Activated T-cell treated with anti-CD3 and anti-CD28 coated beads for 4 hours (primary cell): Measurements from ENCODE around the gene SIK2.
"Not testable (repeated sequence)": the region's sequence is repeated elsewhere in the genome, so short reads cannot be mapped to it uniquely, and the experiment has no call there.

Experiments
- DNase-seq: peaks from one replicate; pipeline ENCODE4 v3.0.0-alpha.2; 2020

SIK2 gene

DNA sequence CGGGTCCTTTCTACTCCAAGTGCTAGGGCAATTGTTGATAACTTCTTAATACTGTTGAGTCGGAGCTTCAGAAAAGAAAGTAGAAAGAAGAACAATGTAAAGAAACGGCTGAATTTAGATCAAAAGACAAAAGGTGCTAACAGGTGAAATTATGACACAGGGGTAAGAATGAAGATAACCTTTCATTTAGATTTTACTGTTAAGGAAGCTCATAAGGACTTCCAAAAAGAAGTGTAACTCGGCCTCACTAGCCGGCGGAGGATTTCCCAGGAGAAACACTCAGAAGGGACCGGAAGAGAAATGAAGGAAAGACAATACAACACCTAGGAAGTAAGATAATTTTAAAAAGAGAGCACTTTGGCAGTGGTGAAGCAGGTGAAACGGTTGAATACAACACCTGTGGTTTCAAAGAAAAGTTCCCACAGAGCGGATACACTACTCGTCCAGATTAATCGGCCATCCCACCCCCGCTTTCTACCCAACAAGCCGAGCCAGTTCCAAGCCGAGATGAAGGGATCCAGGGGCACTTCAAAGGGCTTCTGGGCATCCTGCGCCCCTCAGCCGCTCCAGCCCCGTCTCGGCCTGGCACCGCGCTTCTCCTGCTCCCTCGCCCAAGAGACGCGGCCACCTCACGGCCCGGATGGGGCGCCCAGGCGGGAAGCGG lies 163.2 kb downstream of the SIK2 start:
- no peak for DNase-seq

DNA sequence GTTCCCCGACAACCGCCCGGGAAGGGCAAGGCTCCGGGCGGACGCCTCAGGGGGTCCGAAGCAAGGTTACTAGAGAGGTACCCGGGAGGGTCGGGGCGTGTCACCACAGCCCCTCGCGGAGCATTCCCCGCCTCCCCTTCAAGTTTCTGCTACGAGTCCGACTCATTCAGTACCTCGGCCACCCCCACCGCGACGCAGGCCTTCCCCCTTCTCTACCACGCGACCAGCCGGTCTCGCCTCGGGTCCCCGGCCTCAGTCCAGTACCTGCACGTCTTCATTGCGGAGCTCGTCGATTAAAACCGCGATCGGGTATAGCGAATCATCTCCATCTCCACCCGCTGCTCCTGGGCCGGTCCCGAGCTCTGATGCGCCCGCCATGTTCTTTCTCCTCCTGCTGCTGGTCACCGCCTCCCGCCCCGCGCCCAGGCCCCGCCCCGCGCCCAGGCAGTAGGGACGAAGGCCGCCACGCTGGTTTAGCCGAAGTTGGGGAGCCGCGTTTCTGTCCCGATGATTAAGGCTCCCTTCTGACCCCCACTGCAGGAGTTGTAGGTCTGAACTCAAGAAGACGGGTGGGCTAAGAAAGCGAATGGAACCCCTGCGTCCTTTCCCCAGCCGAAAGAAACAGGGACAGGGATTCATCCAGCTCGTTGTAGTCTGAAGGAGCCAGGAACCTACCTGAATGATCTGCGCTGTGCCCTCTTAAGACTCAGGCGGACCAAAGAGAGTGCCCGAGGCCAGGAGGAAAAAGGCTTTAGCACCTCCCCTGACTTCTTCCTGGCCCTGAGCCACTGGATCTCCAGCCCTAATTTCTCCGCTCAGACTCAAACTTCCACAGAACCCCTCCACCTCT lies 164.0 kb downstream of the SIK2 start, which contains the start of gene PPP2R1B:
Gene PPP2R1B (minus strand): TSS at position 406 of the 850 bp plus-strand sequence. CDS start 28 bp downstream, at position 378.
- peak; percentile 52 for DNase-seq

DNA sequence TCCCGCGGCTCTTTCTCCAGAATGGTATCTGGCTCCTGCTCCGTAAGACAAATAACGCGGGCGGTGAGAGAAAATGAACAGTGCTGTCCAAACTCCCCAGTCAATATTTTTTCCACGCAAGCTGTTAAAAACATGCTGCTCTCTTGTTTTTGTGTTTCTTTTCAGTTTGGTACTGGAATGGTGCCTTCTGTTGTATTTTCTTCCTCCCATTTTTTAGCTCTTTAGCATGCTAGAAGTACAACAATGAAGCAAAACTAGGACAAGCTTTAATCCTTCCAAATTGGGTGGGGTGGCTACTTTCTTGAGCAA lies 164.5 kb downstream of the SIK2 start:
- DNase-seq = no peak

DNA sequence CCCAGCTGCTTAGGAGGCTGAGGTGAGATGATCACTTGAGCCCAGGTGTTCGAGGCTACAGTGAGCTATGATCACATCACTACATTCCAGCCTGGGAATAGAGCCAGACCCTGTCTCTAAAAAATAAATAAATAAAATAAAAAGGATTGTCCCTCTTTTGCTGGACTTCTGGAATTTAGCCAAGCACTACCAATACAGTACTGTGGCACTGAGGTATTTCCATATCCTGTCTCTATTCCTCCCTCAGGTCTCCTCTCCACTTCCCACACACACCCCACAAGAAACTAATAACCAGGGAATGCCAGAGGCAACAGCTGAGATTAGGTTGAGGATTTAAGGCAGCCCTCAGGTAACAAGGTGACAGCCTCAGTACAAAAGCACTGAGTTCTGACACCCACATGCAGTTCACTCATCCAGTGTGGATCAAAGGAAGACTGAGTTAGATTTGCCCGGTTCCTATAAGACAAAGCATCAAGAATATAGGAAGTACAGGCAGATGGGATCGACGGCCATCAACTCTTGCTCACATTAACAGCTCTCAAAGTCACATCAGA lies 168.4 kb downstream of the SIK2 start:
- no peak for DNase-seq

DNA sequence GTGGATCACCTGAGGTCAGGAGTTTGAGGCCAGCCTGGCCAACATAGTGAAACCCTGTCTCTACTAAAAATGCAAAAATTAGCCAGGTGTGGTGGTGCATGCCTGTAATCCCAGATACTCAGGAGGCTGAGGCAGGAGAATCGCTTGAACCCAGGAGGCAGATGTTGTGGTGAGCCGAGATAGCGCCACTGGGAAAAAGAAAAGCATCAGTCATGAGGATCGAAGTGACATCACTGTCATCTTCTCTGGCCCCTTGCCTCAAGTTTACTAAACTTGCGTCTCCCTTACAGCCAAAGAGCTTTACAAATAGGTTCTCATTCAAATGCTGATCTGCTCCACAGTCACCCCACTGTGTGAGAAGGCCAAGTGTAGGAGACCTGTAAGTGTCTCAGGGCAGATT lies 169.0 kb downstream of the SIK2 start:
- DNase-seq = not testable (repeated sequence)

DNA sequence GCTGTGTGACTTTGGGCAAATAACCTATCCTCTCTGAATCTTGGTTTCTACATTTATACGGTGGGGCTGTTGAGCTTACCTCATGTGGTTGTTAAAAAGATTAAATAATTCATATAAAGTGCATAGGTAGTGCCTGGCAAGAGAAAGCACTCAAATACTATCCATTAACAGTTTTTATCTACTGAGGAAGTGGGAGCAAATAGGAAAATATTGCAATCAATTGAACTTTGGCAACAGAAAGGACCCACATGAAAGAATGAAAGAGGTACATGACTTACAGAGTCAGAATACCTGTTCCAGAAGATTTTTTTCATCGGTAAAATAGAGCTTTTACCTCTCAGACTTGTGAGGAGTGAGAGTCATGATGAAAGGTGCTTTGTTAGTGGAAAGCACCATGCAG lies 170.3 kb downstream of the SIK2 start:
- DNase-seq = no peak

DNA sequence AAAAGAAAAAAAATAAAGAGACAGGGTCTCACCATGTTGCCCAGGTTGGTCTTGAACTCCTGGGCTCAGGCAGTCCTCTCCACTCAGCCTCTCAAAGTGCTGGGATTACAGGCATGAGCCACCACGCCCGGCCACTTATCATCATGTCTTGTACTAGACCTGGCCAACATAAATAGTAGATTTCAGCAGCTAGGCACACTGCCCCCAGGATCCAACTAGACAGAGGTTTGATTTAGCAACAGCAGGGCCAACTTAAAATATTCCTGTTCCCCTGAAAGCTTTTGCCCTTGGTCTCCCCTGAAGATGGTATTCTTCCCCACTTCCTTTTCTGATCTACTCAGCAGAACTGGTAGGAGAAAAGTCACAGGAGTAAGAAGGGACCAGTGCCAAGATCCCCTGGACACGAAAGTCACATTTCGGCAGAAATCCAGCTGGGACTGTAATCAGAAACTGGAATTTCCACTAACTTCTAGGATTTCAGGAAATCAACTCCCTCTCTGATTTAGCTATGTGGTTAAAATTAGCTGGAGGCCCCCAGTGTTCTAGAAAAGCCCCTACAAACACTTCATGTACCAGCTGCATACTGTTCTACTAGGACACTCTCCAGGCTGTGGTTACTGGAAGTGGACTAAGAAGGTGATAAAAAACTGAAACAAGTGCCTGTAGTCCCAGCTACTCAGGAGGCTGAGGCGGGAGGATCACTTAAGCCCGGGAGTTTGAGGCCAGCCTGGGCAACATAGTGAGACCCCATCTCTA lies 172.9 kb downstream of the SIK2 start:
- DNase-seq = no peak

DNA sequence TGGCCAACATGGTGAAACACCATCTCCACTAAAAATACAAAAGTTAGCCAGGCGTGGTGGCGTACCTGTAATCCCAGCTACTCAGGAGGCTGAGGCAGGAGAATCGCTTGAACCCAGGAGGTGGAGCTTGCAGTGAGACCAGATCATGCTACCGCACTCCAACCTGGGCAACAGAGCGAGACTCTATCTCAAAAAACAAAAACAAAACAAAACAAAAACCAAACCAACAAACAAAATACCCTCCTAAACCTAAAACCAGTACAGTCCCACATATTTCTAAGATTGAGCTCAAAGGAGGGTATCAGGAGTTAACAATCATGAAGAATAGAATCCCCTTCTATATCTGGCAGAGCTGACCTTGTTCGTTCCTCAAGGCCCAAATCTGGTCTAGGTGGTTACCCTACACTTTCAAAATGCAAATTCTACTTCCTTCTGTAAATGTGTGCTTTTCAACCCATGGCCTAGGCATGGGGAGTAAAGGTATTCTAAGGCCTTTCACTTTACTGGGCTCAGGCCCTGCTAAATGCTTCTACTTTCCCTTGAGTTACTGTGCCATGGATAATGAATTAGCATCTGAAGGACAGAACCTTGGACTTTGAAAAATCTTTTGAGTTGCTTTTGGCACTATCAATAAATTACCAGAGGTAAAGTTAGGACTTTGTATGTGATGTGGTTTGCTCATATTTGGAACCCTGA lies 174.3 kb downstream of the SIK2 start:
- no peak for DNase-seq

DNA sequence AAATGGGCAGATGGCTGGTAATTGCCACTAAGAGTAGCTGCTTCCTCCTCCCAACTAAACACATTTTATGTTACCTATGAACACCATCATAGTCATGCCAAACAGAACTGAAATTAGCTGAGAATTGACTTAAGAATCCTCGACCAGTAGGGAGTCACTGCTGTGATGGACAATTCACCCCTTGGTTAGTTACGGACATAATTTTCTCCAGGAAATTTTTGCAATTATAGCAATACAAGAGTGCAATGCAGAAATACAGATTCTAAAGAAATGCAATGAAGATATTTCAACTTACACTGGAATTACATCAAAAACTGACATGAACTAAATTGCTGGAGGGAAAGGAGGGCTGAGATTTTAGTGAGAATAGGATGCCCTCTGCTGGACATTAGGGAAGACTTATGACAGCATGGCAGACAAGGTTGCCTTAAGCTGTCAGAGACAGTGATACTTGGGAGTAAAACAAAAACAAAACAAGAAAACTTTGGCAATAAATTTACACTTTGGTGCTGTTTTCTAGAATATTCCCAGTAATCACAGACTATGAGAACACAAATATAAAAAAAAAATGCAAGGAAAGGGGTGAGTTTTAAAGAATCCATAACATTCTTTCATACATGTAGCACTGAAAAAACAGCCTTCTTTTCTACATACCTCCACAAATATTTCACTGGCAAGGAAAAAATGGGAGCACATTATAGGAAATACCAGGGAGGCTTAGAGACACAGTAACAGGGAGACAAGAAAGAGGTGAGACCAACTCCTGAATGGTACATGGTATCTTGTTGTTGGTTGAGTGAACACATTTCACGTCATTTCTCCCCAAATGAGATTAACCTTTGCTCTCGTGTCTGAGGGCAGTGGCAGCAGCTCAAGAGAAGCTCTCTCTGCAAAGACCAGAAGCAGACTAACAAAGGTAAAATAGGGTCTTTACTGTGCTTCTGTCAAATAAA lies 175.1 kb downstream of the SIK2 start:
- peak; percentile 11 for DNase-seq

DNA sequence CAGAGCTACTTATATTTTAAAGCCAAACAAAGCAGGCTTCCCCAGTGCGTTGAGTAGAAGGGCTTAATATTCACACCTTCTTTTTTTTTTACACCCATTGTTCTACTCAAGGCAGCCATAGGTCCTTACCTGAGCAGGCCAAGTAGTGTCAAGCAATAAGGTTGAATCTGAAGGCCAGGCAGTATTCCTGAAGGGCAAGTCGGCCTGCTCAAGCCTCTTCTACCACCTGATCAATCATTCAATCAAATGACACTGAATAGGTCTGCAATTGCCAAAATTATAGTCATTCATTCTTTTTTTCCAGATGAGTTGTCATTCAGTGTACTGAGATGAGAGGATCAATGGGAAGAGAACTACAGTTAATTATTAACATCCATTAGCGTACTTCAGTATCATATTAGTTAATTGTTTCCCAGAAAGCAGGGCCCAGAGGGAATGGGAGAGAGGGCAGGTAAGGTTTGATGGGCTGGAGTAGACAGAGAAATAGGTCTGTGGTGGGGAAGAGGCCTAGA lies 175.9 kb downstream of the SIK2 start:
- DNase-seq = no peak

DNA sequence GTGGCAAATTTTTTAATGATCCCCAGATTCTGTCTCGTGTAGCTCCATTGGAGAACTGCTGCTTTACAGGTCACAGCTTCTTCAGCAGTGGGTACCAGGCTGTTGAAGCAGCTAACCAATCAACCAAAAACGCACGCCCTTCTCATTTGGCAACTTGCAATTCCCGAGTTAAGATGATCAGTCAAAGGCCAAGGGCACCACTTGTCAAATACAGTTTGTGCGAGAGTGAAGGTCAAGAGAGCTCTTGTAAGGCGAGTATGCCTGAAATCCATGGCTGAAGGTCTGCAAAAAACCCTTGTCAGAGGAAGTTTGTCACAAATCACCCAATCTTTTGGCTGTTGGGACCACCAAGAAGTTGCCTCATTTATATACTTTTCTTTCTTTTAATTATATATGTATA lies 176.9 kb downstream of the SIK2 start:
- no peak for DNase-seq
